ENCODE measurements around the gene DOK6.

DOK6 gene

GRCh38 chr18:69435000-69435399, 34.3 kb downstream of the DOK6 start:
- no peak for DNase-seq (ENCODE audit: low read depth)

DNA sequence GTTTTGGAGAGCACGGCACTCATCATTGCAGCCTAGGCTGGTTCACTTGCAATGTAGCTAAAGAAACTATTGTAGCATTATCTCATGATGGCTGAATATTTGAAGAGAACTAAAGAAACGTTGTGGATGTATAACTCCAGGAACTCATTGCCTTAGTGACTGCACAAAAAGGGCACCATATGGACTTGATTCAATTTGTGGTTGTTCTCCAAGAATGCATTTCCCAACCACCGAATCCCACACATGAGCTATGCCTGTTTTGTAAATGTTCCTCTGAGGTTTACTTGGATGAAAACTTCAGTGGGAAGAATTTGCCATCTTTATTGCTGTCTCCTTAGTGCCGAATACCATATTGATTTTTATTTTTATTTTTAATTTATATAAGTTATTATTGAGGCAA, 43.5 kb downstream of the DOK6 start:
- no peak for DNase-seq (ENCODE audit: low read depth)

DNA sequence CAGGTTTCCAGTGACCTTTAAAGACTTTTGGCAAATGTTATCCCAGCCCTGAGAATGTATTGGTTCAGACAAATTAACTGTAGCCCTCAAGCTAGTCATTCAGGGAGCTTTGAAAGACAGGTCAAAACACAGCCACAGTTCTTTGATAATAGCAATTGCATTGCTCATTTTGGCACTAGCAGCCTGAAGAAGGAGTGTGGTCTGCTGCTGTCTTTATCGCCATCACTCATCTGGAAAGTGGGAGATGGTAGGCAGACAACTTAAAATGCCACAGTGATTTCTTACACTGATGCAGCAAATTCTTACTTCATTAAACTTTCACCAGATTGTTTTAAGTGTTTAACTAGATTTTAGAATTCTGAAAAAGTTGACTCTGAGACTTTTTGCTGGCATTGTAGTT, 47.2 kb downstream of the DOK6 start:
- no peak for DNase-seq (ENCODE audit: low read depth)

DNA sequence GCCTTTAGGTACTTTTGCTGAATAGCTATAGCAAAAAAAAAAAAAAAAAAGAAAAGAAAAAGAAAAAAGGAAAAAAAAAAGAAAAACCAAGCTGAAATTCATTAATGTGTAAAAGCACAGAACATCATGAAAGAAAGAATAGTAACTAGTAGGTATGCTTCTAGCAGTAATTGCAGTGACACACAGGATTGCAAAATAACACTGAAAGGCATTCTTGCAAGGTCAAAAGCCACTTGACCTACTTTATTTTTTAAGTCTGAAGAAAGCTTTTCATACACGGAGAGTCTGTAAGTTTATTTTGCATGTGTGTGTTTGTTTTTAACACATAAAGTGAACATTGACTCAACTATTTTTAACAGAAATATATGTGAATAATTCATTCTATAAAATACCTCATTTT, 54.4 kb downstream of the DOK6 start:
- no peak for DNase-seq (ENCODE audit: low read depth)

- peak; percentile 14 for DNase-seq (ENCODE audit: low read depth)
These were observed 68.8 kb downstream of the DOK6 start for GRCh38 chr18:69469444-69469919.

- no peak for DNase-seq (ENCODE audit: low read depth)
These were observed 79.8 kb downstream of the DOK6 start for GRCh38 chr18:69480460-69480859.

- no peak for DNase-seq (ENCODE audit: low read depth)
These were observed 82.9 kb downstream of the DOK6 start for GRCh38 chr18:69483574-69483973.

DNA sequence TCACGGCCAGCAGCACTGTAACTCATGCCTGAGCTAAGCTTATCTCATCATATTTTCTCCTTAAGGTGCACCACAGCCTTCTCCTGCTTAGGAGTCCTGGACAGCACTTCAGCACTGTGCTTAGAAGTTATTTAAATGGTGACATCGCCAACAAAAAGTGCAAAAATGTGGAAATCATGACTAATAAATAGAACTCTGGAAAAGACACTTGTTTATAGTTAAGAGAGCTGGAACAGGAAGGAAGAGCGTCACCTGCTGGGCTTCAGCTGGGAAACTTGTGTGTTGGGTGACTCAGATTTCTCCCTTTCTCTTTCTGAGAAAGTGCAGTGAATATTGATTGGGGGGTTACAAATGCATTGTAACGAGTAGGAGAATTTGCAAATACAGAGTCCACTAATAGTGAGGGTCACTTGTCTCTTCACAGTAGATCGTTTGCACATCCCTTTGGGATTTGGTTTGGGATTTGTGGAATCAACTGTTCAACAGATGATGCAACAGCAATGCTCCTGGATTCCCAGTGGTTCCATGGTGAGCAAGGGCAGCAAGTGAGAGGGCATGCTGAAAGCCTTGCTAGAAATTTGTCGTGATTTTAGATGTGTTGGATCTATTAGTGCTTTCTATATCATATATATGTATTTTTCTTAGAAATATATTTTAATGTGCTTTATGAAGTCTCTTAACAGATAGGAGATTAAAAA, 84.2 kb downstream of the DOK6 start:
- DNase-seq (ENCODE audit: low read depth): no peak

- DNase-seq (ENCODE audit: low read depth): no peak
These were observed 87.1 kb downstream of the DOK6 start for GRCh38 chr18:69487488-69488394.

- no peak for DNase-seq (ENCODE audit: low read depth)
These were observed 89.4 kb downstream of the DOK6 start for GRCh38 chr18:69490072-69490471.

DNA sequence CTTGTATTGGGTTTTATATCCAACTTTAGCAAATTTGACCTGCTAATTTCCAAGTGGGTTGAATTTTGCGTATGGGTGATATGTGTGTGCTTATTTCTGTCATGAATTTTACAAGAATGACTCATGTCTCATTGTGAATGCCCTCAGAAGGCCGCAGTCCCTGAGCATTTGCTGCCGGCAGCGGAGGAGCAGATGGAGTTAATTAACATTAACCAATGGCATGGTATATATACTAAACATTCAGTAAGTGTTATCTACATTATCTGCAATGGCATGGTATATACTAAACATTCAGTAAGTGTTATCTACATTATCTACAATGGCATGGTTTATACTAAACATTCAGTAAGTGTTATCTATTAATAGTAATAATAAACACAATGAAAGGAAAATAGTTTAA, 90.1 kb downstream of the DOK6 start:
- DNase-seq (ENCODE audit: low read depth): no peak

- no peak for DNase-seq (ENCODE audit: low read depth)
These were observed 90.9 kb downstream of the DOK6 start for GRCh38 chr18:69491576-69491975.

- DNase-seq (ENCODE audit: low read depth): no peak
These were observed 92.2 kb downstream of the DOK6 start for GRCh38 chr18:69492861-69493260.

DNA sequence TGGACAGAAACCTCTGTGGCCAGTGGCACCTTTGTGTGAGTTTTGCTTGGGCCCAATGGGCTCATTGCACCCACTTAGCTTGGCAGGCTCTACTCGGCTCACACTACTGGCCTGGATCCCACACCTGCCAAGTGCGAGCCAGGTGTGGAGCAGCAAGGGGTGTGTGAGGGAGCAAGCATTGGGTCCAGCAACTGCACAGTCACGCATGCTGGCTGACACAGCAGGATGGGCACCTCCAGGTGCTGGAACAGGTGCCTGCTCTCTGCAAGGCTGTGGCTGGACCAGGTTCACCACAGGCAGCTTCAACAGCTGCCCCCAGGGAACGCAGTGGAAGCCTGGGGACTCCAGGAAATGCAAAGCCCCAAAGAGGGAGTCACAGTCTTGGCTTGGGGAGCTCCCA, 94.2 kb downstream of the DOK6 start:
- no peak for DNase-seq (ENCODE audit: low read depth)

DNA sequence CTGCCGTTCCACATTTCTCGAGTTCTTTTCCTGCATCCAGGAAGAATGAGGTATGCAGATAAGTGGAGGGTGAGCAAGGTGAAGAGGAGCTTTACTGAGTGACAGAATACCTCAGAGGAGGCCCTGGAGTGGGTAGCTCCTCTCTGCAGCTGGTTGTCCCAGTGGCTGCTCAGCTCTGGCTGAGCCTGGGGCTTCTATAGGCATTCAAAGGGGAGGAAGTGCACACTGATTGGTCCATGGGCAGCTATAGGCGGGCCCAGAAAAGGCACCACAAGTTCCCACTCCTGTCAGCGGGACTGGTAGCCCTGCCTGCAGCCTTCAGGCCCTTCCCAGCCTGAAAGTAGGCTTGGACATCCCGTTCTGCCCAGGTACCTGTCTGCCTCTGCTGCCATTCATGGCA, 94.7 kb downstream of the DOK6 start:
- DNase-seq (ENCODE audit: low read depth): no peak

GRCh38 chr18:69495841-69496533, 95.3 kb downstream of the DOK6 start:
- no peak for DNase-seq (ENCODE audit: low read depth)

- no peak for DNase-seq (ENCODE audit: low read depth)
These were observed 118.3 kb downstream of the DOK6 start for GRCh38 chr18:69518989-69519388.

DNA sequence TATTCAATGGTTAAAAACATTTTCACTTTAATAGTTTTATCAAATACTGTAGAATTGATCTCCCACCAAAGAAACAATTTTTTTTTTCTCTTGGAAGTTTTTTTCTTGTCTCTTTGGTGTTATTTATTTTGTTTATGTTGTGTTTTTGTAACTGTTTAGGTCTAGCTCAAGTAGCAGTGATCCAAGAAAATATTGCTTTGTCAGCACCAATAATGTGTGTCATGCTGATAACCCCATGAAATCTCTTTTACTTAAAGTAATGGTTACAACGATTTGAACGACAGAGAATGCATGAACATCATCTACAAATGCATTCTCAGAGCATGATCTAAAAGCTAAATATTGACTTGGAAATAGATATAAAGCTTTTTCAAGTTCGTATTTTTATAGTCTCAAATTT, 122.9 kb downstream of the DOK6 start:
- DNase-seq (ENCODE audit: low read depth): no peak

DNA sequence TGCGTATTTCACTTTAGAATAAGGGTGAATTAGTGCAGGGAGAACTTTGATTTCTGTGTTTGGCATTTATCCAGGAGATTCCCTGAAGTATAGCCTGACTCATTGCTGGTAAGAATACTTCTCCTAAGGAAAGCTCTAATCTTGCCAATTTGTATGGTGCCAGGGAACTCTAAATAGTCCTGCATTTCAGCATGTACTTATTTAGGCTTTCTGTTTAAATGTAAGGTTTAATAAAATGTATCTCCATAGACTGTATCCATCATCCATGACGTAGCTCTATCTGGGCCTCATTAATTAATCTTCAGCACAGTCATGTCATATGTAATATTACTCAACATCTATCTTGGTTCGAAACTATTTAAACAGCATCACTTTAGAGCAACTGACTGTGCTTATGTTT, 127.7 kb downstream of the DOK6 start:
- DNase-seq (ENCODE audit: low read depth): no peak

- no peak for DNase-seq (ENCODE audit: low read depth)
These were observed 128.5 kb downstream of the DOK6 start for GRCh38 chr18:69529151-69529550.

- DNase-seq (ENCODE audit: low read depth): no peak
These were observed 131.3 kb downstream of the DOK6 start for GRCh38 chr18:69531973-69532372.

- no peak for DNase-seq (ENCODE audit: low read depth)
These were observed 136.5 kb downstream of the DOK6 start for GRCh38 chr18:69537183-69537582.

DNA sequence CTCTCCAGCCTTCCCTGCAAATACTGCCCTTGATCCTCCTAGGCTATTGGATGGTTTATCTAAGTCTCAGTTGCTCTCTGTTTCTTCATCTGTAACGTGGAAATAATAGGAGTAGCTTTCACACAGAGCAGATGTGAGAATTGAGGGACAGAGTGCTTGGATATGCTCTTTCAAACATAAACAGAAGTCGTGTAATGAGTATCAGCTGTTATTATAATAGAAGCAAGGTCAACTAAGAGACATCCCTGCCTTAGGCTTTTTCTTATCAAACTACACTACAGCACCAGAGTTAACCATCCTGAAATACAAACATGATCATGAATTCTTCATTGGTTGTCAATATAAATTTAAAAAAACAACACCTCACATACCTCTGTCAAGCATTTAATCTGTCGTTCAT, 138.2 kb downstream of the DOK6 start:
- no peak for DNase-seq (ENCODE audit: low read depth)
